IPS-18c (cell line): ENCODE results near the gene CELF2.

Experiments
- H3K4me3 ChIP-seq: 2 replicates; pipeline ENCODE4 v1.7.0; 2013; ENCODE audit warnings: low read depth, mild to moderate bottlenecking, low read length, moderate library complexity; ENCODE audit not compliant: insufficient read depth
- H3K9me3 ChIP-seq: one replicate; pipeline ENCODE4 v1.6.1; 2013; ENCODE audit warnings: mild to moderate bottlenecking, low read length, moderate library complexity; ENCODE audit not compliant: control insufficient read depth, insufficient read depth

The CELF2 gene

DNA sequence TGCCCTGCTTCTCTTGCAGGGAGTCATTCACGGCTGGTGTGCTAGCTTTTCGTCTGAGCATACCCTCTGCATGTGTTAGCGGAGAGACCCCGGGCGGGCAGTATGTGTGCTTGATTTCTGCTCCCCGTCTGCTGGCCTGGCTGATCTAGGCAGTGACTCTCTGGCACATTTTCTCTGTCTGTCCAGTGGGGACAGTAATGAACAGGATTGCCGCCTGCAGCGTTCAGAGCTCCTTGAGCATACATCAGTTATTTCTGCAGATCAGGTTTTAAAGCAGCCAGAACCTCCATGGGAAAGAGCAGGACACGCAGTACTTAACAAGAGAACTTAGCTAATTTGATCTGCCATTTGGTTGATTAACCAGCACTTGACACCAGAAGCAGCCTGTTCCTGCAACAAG, 242.5 kb downstream of the CELF2 start:
- Histone ChIP-seq H3K4me3 (no peak overlapping the region), H3K9me3 (peaks cover 3% of the 10 kb centered on the region)

DNA sequence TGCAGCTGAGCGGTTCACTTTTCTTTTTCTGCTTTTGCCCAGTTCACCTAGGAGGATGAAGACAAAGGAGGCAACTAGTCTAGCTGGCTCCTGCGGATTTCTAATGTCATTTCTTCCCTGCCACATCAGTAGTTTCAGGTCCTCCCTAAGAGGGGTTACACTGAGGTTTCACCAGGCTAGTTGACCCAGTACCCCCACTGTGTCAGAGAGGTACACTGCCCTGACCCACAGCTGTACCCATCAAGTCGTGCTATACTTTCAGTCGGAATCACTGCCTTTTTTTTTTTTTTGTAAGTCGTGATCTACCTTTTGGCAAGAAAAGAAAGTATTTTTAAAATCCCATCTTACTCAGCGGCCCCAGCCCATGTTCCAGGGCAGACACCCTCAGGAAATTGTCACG, 243.5 kb downstream of the CELF2 start:
- peaks cover 3% of the 10 kb centered on the region for H3K9me3 ChIP-seq
- no peak overlapping the region for H3K4me3 ChIP-seq

DNA sequence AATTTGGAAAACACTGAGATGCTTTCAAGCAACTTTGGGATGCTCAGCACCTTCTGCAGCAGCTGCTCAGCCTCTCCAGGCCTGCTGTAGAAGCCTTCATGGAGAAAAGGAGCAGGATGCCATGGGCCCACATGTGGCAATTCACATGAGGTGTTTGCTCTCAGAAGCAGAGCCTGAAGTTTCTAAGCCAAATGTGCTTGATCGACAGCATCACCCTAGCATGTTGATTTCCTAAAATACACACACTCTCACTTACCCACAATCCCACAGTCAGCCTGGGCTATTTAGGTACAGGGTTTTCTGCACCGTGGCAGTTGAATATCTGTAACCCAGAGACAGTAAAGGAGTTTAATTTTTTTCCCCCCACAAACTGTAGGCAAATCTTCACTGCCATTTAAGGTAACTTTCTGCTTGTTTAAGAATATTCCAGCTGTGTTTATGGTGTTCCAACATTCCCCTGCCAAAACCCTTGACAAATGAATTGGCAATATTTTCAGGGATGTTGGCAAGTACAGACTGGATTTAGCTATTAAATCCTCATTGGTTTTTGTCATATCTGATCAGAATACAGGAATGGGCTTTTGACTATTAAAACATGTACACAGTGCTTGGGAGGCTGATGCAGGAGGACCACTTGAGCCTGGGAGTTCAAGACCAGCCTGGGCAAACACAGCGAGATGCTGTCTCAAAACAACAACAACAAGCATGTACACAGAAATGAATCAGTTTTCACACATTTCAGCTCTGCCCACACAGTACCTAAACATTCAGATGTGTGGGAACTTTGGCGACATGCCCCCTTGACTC, 244.2 kb downstream of the CELF2 start:
- Histone ChIP-seq H3K4me3 (no peak overlapping the region), H3K9me3 (peaks cover 3% of the 10 kb centered on the region)

DNA sequence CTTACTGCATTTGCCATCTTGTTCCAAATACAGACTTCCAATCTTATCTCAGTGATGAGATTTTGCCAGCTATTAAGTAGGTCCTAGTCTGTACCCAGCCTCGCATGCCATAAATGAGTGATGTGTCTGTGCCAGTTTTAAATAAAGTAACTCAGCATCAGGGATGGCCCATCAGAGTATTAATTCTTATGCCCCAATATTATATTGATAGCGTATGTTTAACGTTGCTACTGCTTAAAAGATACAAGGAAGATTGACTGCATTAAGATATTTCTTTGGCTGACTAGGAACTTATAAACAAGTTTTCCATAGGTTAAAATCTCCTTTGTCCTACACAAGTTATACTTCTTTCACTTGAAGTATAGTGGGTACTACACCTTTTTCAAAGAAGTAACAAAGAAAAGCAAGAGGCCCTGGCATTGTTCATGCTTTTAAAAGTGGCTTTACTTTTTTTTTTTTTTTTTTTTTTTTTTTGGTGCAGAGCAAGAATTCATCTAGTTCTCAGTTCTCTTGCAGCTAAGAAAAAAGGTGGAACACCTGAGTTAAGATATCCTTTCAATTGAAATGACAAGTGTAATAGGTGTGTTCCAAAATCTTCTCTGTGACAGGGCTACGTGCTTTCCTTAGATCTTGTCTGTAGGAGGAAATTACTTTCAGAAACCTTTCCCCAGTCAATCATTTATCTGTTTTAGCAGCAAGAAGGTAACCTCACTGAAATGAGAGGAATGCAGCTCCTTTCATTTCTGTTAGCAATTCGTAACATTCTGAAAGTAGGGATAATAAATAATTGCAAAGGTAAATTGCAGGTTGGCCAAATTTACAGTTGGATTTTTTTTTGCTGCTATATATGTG, 245.0 kb downstream of the CELF2 start:
- H3K4me3 ChIP-seq = no peak overlapping the region

DNA sequence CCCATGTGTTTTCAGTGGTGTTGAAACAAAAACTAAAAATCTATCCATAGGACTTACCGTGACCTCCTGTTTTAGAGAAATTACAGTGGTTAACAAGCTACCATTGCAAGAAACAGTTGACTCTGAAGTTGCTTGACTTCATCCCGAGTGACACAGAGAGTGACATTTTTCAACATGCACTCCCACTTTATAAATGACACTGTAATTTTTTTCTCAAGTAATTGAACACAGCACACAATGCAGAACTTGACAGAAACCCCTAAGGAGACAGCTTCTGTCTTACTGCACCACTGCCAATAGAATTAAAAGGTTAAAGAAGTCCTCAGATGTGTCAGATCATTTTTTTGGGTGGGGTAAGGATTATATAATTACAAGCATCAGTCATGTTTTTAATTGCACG, 246.1 kb downstream of the CELF2 start:
- peaks cover 3% of the 10 kb centered on the region for H3K9me3 ChIP-seq
- H3K4me3 ChIP-seq = no peak overlapping the region

More for the DNA sequence above, 245.0 kb downstream of the CELF2 start:
- peaks cover 3% of the 10 kb centered on the region for H3K9me3 ChIP-seq

DNA sequence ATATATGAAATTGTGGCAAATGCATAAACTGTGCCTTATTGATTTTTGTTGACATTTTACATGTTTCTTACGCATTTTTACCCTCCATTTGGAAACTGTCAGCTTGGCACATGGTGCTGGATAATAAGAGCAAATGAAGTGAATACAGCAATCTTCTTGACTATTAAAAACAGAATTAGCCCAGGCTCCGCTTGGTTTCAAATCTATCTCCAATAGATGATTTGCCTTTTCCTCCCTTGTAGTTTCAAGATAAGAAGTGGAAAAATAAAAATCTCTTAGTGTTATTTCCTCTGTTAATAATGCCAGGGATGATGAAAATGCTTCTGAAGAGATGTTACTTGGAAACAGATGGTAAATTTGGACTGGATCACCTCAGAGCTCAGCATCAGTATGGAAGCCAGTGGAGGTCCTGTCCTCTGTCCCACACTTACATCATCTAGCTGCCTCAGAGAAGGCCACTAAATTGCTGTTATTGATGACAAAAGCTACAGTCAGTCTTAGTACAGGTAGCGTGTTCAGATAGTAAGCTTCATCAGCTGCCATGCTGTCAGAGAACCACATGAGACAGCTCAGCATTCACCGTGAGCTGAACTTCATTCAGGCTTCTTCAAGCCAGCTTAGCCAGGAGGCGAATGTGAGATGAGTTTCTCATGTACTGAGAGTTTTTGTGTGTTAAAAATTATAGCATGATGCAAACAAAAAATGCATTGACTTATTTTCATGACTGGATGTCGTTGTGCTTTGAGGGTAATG, 246.8 kb downstream of the CELF2 start:
- H3K4me3 ChIP-seq = no peak overlapping the region
- H3K9me3 ChIP-seq = peaks cover 3% of the 10 kb centered on the region

DNA sequence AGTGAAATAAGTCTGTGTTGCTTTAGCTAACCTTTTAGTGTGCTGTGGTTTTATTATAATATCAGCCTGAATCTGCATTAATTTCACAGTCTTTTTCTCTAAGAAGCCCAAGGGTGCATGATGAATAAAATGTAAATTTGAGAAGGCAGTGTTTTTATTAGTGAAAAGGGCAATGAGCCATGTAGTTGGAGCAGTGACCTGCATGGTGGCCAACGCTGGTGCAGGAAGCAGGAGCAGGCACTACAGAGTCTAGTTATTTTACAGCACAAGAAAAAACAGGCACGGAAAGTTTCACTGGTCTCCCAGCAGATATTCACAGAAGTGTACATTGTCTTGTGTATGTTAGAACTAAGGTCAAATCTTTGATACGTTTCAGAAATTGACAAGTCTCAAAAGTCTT, 247.8 kb downstream of the CELF2 start:
- H3K4me3 ChIP-seq = no peak overlapping the region
- H3K9me3 ChIP-seq = peaks cover 3% of the 10 kb centered on the region

DNA sequence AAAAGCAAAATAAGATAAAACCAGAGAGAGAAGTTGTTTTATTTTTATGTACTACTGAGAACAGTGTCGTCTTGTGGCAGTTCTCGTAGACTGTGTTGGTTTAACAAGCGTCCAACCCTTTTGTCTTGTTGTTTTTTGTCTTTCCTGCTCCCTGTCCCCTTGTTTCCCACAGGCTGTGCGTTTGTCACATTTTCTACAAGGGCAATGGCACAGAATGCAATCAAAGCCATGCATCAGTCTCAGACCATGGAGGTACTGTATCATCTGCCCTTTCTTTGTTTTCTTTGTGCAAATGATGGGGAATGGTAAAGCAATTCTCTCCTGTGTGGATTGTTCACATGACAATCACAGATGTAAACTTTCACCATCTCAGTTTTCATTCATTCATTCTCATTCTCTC, 248.8 kb downstream of the CELF2 start:
- peaks cover 3% of the 10 kb centered on the region for H3K9me3 ChIP-seq
- H3K4me3 ChIP-seq = no peak overlapping the region

DNA sequence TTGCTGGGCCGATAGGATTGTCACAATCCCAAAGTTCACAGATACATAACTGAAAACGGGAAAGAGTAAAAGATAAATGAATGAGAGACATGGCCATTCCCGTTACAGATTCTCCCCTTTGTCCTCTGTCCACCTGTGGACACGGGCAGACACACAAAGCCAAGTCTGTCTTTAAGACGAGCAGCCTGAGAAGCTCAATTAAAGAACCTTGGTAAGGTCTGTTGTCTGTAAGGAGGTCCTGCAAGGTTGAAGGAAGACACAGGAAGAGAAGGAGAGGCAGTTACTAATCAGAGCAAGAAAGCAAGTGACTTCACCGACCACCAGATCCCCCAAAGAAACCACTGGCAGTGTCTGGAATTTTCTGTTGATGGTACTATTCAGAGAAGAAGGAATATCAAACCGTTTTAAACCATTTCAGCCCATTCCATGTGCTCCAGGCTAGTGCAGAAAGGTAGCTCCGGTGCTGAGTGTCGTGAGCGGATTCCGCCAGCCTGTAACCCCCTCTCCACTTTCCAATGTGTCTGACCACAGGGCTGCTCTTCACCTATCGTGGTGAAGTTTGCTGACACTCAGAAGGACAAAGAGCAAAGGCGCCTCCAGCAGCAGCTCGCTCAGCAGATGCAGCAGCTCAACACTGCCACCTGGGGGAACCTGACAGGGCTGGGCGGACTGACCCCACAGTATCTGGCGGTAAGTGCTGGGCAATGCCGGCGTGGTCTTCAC, 252.6 kb downstream of the CELF2 start:
- H3K9me3 ChIP-seq = no peaks in the 10 kb centered on the region

DNA sequence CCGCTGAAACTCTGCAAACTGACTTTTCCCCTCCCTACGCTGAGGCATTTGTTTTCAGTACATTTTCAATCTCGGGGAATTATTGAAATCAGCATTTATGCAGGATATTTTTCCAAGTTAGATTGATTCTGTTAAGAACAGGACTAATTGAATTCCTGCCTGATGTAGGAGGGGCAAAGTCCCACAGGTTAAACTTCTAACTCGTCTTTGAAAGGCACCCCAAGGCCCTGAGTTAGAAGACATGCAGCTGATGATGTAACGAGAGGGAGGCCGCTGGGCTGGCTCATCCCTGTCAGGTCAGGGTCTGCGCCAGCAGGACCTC, 253.1 kb downstream of the CELF2 start:
- Histone ChIP-seq H3K9me3 (no peaks in the 10 kb centered on the region), H3K4me3 (no peak overlapping the region)

More for the DNA sequence above, 252.6 kb downstream of the CELF2 start:
- H3K4me3 ChIP-seq = no peak overlapping the region

DNA sequence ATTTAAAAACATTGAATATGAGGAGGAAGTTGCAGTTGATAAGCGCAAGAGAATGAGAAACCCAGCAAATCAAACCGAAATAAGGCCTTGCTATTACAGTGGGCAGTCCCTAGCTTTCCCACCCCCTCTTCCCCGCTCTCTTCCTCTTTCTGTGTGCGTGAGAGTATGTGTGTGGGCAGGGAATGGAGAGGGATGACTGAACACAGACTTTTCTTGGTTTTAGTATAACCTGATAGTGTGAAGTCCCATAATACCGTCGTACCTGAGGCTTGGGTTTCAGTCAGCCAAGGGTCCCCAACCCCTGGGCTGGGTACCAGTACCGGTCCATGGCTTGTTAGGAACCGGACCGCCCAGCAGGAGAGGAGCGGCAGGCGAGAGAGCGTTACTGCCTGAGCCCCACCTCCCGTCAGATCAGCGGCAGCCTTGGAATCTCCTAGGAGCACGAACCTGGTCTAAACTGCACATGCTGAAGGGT, 255.3 kb downstream of the CELF2 start:
- Histone ChIP-seq H3K9me3 (no peaks in the 10 kb centered on the region), H3K4me3 (no peak overlapping the region)

DNA sequence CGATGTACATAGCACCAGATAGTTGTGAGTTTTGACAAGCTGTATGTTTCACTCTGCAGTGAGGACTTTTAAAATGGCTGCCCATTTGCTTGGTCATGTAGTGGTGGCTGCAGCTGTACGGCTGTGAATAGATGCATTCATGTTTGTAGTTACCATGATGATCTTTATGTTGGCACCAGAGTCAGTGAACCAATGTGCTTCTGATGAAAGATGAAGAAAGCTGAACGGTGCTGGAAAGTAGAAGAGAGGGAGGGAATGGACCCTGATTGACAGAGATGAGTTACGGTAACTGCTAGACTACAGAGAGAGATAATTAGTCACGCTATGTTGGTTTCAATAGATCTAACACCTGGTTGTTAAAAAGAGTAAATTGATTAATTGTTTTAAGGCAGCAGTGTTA, 256.8 kb downstream of the CELF2 start:
- H3K4me3 ChIP-seq = no peak overlapping the region

DNA sequence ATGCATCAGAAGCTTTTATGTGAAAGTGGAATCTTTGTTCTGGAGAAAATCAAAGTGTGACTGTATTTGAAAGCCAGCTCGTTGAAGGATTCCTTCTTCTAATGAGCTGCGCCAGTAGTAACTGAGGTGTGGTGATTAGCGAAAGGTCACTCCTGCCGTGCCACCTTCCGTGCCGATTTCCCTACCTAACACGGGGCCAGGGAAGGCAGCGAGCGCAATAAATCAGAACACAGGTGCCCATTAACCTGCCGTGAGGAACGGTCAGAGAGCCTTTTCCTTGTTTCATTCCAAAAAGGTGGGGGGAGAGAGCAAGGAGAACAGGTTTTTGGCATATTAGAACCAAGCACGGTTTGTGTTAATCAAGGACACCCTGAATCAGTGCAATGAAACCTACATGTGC, 258.0 kb downstream of the CELF2 start:
- Histone ChIP-seq H3K4me3 (no peak overlapping the region), H3K9me3 (no peaks in the 10 kb centered on the region)

More for the DNA sequence above, 256.8 kb downstream of the CELF2 start:
- no peaks in the 10 kb centered on the region for H3K9me3 ChIP-seq

DNA sequence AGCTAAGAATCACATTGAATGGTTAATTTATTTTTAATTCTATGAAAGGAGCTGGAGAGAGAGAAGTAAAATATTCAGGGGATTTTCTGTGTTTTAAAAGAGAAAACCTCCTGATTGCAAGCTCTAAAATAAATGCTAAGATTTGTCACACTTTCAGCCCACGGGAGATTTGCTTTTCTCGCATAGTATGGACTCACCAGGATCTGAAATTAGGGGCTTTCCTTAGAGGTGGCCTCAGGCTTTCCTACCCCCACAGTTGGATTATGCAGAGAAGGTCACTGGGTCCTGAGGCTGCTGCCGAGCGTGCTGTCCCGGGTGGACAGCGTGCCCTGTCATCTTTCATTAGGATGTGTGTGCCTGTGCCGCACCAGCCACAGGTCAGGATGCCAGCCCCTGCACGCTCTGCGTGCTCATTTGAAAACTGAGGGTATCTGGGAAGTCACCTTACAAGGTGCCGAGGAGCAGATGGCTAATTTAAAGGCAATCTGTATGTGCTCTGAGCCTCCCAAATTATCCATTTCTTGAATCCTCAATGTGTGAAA, 258.8 kb downstream of the CELF2 start:
- Histone ChIP-seq H3K4me3 (no peak overlapping the region), H3K9me3 (no peaks in the 10 kb centered on the region)

DNA sequence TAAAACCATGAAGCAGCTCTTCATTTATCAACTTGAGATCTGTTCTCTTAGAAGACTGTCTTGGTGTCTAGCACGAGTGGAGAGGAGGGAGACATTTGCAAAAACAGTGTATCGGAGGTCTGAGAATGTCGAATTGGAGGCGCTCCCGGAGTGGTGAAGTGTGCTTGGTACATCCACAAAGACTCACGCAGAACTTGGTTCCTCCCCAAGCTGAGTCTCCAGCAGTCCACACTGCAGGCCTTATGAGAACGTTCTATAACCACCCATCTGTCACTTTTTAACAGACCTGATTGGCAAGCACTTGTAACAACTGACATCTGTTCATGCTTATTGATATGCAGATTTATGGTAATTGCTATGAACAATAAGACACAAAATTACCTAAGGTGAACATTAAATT, 261.6 kb downstream of the CELF2 start:
- Histone ChIP-seq H3K9me3 (no peaks in the 10 kb centered on the region), H3K4me3 (no peak overlapping the region)

DNA sequence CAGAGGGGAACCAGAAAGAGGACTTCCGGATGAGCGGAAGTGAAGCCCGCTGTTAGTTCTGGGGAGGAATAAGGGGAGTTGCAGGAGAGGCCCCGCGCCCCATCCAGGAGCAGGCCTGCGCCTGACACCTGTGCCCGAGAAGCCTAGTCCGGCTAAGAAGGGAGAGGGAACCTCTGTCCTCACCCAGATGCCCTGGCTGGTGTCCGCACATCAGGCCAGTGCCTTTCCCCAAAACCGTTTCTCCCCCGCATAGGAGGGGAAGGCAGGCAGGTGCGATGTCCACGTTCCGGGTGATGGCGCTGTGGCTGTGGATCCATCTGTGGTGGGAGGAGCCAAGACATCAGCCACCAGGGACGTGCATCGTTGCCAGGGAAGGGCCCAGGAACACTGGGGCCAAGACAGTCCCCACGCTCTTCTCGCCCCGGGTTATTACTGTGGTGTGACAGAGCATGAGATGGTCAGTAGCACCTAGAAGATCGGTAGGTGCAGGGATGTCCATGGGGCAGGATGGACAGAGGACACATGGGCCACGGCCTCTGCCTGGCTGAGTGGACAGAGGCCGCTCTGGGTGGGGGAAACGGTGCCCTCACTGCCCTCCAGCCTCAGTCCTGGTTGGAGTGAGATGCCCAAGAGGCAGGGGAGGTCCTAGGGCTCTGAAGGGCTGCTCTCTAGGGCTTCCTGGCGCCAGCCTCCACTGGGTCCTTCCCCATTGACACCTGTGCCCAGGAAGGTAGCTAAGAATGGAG, 262.7 kb downstream of the CELF2 start:
- no peak overlapping the region for H3K4me3 ChIP-seq

More for the DNA sequence above, 262.7 kb downstream of the CELF2 start:
- H3K9me3 ChIP-seq = no peaks in the 10 kb centered on the region
